ENCODE results near the gene TNFSF11. TPM values are rescaled to one million over a fixed set of nuclear protein-coding genes. Genes with fewer than 3 reads are reported as not detected.

Gene TNFSF11
- total and polyA plus RNA-seq, 4 donors: 0.25 to 1.3 (median 0.25) TPM

DNA sequence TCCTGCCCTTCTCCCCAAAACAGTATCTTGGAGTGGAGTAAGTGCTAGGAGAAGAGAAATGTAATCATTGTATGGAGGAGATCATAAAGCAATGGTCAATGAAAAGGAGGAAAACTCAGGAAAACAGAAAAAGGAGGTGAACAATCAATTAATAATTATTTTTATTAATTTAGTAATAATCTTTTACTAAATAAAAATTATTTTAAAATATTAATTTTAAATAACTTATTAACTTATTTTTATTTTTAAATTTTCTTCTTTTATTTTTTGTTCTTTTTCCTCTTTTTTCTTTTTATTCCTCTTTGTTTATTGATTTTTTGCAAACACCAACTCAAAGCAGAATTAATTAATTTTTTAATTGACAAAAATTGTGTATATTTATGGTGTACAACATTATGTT lies 80.3 kb downstream of the TNFSF11 start:
- DNase-seq (ENCODE audit: low spot score): no peak
- Histone ChIP-seq H3K4me3 (ENCODE audit: low read depth in 1 of 3, low read length in 3 of 3) (no peak overlapping the region), H3K27ac (ENCODE audit: low read depth in 1 of 2, low read length in 2 of 2) (no peak overlapping the region), H3K36me3 (ENCODE audit: control insufficient read depth in 4 of 4, insufficient read depth in 3 of 4, low read depth in 1 of 4, low read length in 3 of 4) (no peaks in the 10 kb centered on the region), H3K9me3 (ENCODE audit: control insufficient read depth in 4 of 4, low read length in 3 of 4) (no peaks in the 10 kb centered on the region), H3K27me3 (ENCODE audit: control insufficient read depth in 4 of 4, insufficient read depth in 4 of 4, low read length in 3 of 4) (peaks cover 0 to 11% (median 2%) of the 10 kb centered on the region in 4 donors), H3K4me1 (ENCODE audit: control insufficient read depth in 4 of 4, insufficient read depth in 4 of 4, low read length in 3 of 4) (no peaks in the 10 kb centered on the region), H3K9ac (ENCODE audit: low read depth in 1 of 2, low read length in 2 of 2) (no peak overlapping the region)
- TF ChIP-seq TAF1 (conservative IDR thresholded peaks at IDR 0.05) (no peak), HNF4G (IDR thresholded peaks at IDR 0.05) (no peak), SP1 (IDR thresholded peaks at IDR 0.05) (no peak), GABPA (IDR thresholded peaks at IDR 0.05 in 1 of 2, conservative IDR thresholded peaks at IDR 0.05 in 1 of 2) (no peak), RXRA (IDR thresholded peaks at IDR 0.05) (no peak), FOXA1 (IDR thresholded peaks at IDR 0.05) (no peak)
- TF ChIP-seq, protein P1, sequence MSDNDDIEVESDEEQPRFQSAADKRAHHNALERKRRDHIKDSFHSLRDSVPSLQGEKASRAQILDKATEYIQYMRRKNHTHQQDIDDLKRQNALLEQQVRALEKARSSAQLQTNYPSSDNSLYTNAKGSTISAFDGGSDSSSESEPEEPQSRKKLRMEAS (IDR thresholded peaks at IDR 0.05): no peak

DNA sequence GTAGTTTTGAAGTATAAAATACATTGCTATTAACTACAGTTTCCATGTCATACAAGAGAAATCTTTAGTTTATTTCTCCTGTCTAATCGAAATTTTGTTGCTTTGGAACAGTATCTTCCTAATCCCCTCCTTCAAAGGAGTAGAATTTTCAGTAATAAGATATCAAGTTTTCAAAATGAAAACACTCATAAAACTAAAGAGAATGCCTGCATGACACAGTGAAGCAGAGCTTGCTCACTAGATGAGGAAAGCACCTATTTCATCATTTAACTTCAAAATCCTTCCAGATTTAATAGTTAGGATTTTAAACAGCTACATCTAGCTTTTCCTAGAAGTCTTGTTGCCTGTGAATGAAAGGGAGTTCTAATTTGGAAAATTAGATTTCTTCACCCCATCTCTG lies 80.8 kb downstream of the TNFSF11 start:
- no peak for DNase-seq (ENCODE audit: low spot score)
- Histone ChIP-seq H3K4me1 (ENCODE audit: control insufficient read depth in 4 of 4, insufficient read depth in 4 of 4, low read length in 3 of 4) (no peaks in the 10 kb centered on the region), H3K36me3 (ENCODE audit: control insufficient read depth in 4 of 4, insufficient read depth in 3 of 4, low read depth in 1 of 4, low read length in 3 of 4) (no peaks in the 10 kb centered on the region), H3K27ac (ENCODE audit: low read depth in 1 of 2, low read length in 2 of 2) (no peak overlapping the region), H3K4me3 (ENCODE audit: low read depth in 1 of 3, low read length in 3 of 3) (no peak overlapping the region), H3K27me3 (ENCODE audit: control insufficient read depth in 4 of 4, insufficient read depth in 4 of 4, low read length in 3 of 4) (peaks cover 0 to 15% (median 2%) of the 10 kb centered on the region in 4 donors), H3K9ac (ENCODE audit: low read depth in 1 of 2, low read length in 2 of 2) (no peak overlapping the region), H3K9me3 (ENCODE audit: control insufficient read depth in 4 of 4, low read length in 3 of 4) (no peaks in the 10 kb centered on the region)
- WGBS: 28% methylated on average over 1 of the region's 1 CpG
- TF ChIP-seq, protein P1 (IDR thresholded peaks at IDR 0.05): no peak
- TF ChIP-seq, protein P2, sequence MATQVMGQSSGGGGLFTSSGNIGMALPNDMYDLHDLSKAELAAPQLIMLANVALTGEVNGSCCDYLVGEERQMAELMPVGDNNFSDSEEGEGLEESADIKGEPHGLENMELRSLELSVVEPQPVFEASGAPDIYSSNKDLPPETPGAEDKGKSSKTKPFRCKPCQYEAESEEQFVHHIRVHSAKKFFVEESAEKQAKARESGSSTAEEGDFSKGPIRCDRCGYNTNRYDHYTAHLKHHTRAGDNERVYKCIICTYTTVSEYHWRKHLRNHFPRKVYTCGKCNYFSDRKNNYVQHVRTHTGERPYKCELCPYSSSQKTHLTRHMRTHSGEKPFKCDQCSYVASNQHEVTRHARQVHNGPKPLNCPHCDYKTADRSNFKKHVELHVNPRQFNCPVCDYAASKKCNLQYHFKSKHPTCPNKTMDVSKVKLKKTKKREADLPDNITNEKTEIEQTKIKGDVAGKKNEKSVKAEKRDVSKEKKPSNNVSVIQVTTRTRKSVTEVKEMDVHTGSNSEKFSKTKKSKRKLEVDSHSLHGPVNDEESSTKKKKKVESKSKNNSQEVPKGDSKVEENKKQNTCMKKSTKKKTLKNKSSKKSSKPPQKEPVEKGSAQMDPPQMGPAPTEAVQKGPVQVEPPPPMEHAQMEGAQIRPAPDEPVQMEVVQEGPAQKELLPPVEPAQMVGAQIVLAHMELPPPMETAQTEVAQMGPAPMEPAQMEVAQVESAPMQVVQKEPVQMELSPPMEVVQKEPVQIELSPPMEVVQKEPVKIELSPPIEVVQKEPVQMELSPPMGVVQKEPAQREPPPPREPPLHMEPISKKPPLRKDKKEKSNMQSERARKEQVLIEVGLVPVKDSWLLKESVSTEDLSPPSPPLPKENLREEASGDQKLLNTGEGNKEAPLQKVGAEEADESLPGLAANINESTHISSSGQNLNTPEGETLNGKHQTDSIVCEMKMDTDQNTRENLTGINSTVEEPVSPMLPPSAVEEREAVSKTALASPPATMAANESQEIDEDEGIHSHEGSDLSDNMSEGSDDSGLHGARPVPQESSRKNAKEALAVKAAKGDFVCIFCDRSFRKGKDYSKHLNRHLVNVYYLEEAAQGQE (IDR thresholded peaks at IDR 0.05): no peak
- no peak for TF ChIP-seq CTCF (IDR thresholded peaks at IDR 0.05; ENCODE audit: low read depth, low read length, missing input control)
- no peak for TF ChIP-seq NR2F2 (IDR thresholded peaks at IDR 0.05)
- no peak for TF ChIP-seq ATF3 (IDR thresholded peaks at IDR 0.05)
- no peak for TF ChIP-seq SP1 (IDR thresholded peaks at IDR 0.05)
- TF ChIP-seq HNF4G (IDR thresholded peaks at IDR 0.05): no peak
- TF ChIP-seq TAF1 (conservative IDR thresholded peaks at IDR 0.05): no peak
- TF ChIP-seq, protein P3, sequence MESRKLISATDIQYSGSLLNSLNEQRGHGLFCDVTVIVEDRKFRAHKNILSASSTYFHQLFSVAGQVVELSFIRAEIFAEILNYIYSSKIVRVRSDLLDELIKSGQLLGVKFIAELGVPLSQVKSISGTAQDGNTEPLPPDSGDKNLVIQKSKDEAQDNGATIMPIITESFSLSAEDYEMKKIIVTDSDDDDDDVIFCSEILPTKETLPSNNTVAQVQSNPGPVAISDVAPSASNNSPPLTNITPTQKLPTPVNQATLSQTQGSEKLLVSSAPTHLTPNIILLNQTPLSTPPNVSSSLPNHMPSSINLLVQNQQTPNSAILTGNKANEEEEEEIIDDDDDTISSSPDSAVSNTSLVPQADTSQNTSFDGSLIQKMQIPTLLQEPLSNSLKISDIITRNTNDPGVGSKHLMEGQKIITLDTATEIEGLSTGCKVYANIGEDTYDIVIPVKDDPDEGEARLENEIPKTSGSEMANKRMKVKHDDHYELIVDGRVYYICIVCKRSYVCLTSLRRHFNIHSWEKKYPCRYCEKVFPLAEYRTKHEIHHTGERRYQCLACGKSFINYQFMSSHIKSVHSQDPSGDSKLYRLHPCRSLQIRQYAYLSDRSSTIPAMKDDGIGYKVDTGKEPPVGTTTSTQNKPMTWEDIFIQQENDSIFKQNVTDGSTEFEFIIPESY (IDR thresholded peaks at IDR 0.05): no peak
- no peak for TF ChIP-seq JUND (IDR thresholded peaks at IDR 0.05)
- no peak for TF ChIP-seq FOXA1 (IDR thresholded peaks at IDR 0.05)
- TF ChIP-seq RAD21 (IDR thresholded peaks at IDR 0.05): no peak
- TF ChIP-seq RXRA (IDR thresholded peaks at IDR 0.05): no peak
- no peak for TF ChIP-seq HNF4A (conservative IDR thresholded peaks at IDR 0.05)
- no peak for TF ChIP-seq FOXA2 (IDR thresholded peaks at IDR 0.05)
